Esophagus squamous epithelium (tissue), 5 donors: Measurements from ENCODE around the gene RPRD1A. TPM values are rescaled to one million over a fixed set of nuclear protein-coding genes. Genes with fewer than 3 reads are reported as not detected.
"Not testable (repeated sequence)": the region's sequence is repeated elsewhere in the genome, so short reads cannot be mapped to it uniquely, and the experiment has no call there.

Experiments used
- DNase-seq: peaks from one replicate; lab custom pipeline; 2025; lab: John Stamatoyannopoulos, UW
- H3K27ac ChIP-seq, 4 donors: fragments of 200-600 bp; sonication (generic); one replicate each; pipeline ENCODE4 v1.5.1; 2016 to 2019; ENCODE audit warnings: mild to moderate bottlenecking in 1 of 4
- H3K27me3 ChIP-seq, 4 donors: fragments of 200-600 bp; sonication (generic); 1 replicate in 3 of 4; 2 replicates in 1 of 4; pipeline versions ENCODE4 v1.5.1 to v1.6.0; 2017 to 2021; ENCODE audit warnings: antibody characterized with exemption in 1 of 4
- H3K36me3 ChIP-seq, 3 donors: fragments of 200-600 bp; sonication (generic); one replicate each; pipeline ENCODE4 v1.5.1; 2016 to 2019
- H3K4me1 ChIP-seq, 3 donors: fragments of 200-600 bp; sonication (generic); one replicate each; pipeline ENCODE4 v1.5.1; 2017 to 2019
- H3K4me3 ChIP-seq, 4 donors: fragments of 200-600 bp; sonication (generic); 1 replicate in 3 of 4; 2 replicates in 1 of 4; pipeline ENCODE4 v1.5.1; 2016 to 2019; ENCODE audit warnings: mild to moderate bottlenecking in 2 of 4, moderate library complexity in 1 of 4
- H3K9me3 ChIP-seq, 3 donors: fragments of 200-600 bp; sonication (generic); one replicate each; pipeline ENCODE4 v1.5.1; 2016 to 2019
- CTCF ChIP-seq, 6 experiments: fragments of 450-650 bp in 4 of 6; fragments of 200-600 bp in 2 of 6; sonication (generic) in 2 of 6; IDR thresholded peaks; one replicate each; pipeline ENCODE4 v1.5.1; 2016 to 2019; ENCODE audit warnings: antibody characterized with exemption in 6 of 6, mild to moderate bottlenecking in 4 of 6, moderate library complexity in 4 of 6
- POLR2A ChIP-seq, 4 donors: fragments of 450-650 bp; IDR thresholded peaks; one replicate each; pipeline ENCODE4 v1.6.1; 2017; ENCODE audit warnings: antibody characterized with exemption in 4 of 4, mild to moderate bottlenecking in 4 of 4, moderate library complexity in 3 of 4
- WGBS, 2 donors: methylation state at CpG; one replicate each; pipeline ENCODE4 v1.1.5; 2018; 5-methylcytosine and 5-hydroxymethylcytosine counted together
- intact Hi-C: fragments of 100-400 bp; cut with DNase I; formaldehyde crosslinking; loops from one replicate; pipeline ENCODE4 v1.15.0; 2022
- total RNA-seq, 4 donors: library from RNA; depleted of rRNA; stranded (reverse); fragments of >200 nt; gene quantifications; one replicate each; pipeline ENCODE4 v1.1.0, GENCODE V29; 2016
- donor health status: DM: yes; HTN: yes; CAD: no.

The RPRD1A gene
- total RNA-seq, 4 donors from 2014 or later, result 30.3 to 54.1 (median 51.1) TPM

GRCh38 chr18:36101943-36102342 lies 34.6 kb upstream of the RPRD1A start:
- H3K4me3 ChIP-seq, result no peak overlapping the region
- no peak for DNase-seq
- no peak overlapping the region for H3K27ac ChIP-seq
- intact Hi-C loops, result loop anchor here (5.0 kb wide), 1 partner anchor 180 kb away; no protein-coding TSS in a partner anchor
- peaks cover 0 to 8% (median 0%) of the 10 kb centered on the region in 4 donors for H3K27me3 ChIP-seq
- peaks cover 0 to 14% (median 0%) of the 10 kb centered on the region in 3 donors for H3K9me3 ChIP-seq
- H3K36me3 ChIP-seq, result no peaks in the 10 kb centered on the region
- no peaks in the 10 kb centered on the region for H3K4me1 ChIP-seq
- WGBS, 2 donors, result 66 to 80% methylated on average over 5 to 6 of the region's 7 CpGs
- TF ChIP-seq CTCF (IDR thresholded peaks at IDR 0.05), result no peak
- TF ChIP-seq POLR2A (IDR thresholded peaks at IDR 0.05), result no peak

GRCh38 chr18:36099311-36099710 lies 32.0 kb upstream of the RPRD1A start:
- Histone ChIP-seq H3K4me1 (no peaks in the 10 kb centered on the region), H3K4me3 (no peak overlapping the region), H3K27ac (no peak overlapping the region), H3K27me3 (peaks cover 0 to 8% (median 0%) of the 10 kb centered on the region in 4 donors), H3K36me3 (no peaks in the 10 kb centered on the region), H3K9me3 (peaks cover 0 to 14% (median 0%) of the 10 kb centered on the region in 3 donors)
- DNase-seq, result no peak
- intact Hi-C loops, result no loop called here
- TF ChIP-seq POLR2A (IDR thresholded peaks at IDR 0.05), result no peak
- no peak for TF ChIP-seq CTCF (IDR thresholded peaks at IDR 0.05)

- intact Hi-C loops, result no loop called here
- DNase-seq, result no peak
- TF ChIP-seq CTCF (IDR thresholded peaks at IDR 0.05), result no peak
- TF ChIP-seq POLR2A (IDR thresholded peaks at IDR 0.05), result no peak
Measured at GRCh38 chr18:36096955-36097354, 29.6 kb upstream of the RPRD1A start.

GRCh38 chr18:36095936-36096519 lies 28.7 kb upstream of the RPRD1A start:
- Histone ChIP-seq H3K4me1 (no peaks in the 10 kb centered on the region), H3K4me3 (no peak overlapping the region), H3K27me3 (peaks cover 0 to under 1% (median 0%) of the 10 kb centered on the region in 4 donors), H3K9me3 (no peaks in the 10 kb centered on the region), H3K27ac (no peak overlapping the region), H3K36me3 (no peaks in the 10 kb centered on the region)
- TF ChIP-seq POLR2A (IDR thresholded peaks at IDR 0.05) (no peak), CTCF (IDR thresholded peaks at IDR 0.05) (peak in 5 of 6 experiments; percentile 53 to 77 (median 59))
- 8 to 15% methylated on average over 1 of the region's 1 CpG for WGBS, 2 donors
- no peak for DNase-seq
- intact Hi-C loops, result no loop called here

More at GRCh38 chr18:36096955-36097354, 29.6 kb upstream of the RPRD1A start:
- Histone ChIP-seq H3K36me3 (no peaks in the 10 kb centered on the region), H3K4me3 (no peak overlapping the region), H3K9me3 (peaks cover 0 to 6% (median 0%) of the 10 kb centered on the region in 3 donors), H3K27ac (no peak overlapping the region), H3K4me1 (no peaks in the 10 kb centered on the region), H3K27me3 (peaks cover 0 to 8% (median 0%) of the 10 kb centered on the region in 4 donors)

GRCh38 chr18:36094431-36094830 lies 27.1 kb upstream of the RPRD1A start:
- WGBS, 2 donors, result 25 to 56% methylated on average over 2 to 3 of the region's 3 CpGs
- Histone ChIP-seq H3K36me3 (no peaks in the 10 kb centered on the region), H3K4me3 (no peak overlapping the region), H3K27ac (no peak overlapping the region), H3K27me3 (no peaks in the 10 kb centered on the region), H3K4me1 (no peaks in the 10 kb centered on the region), H3K9me3 (no peaks in the 10 kb centered on the region)
- no peak for DNase-seq
- intact Hi-C loops, result no loop called here
- TF ChIP-seq CTCF (IDR thresholded peaks at IDR 0.05) (no peak), POLR2A (IDR thresholded peaks at IDR 0.05) (no peak)

GRCh38 chr18:36092116-36092515 lies 24.8 kb upstream of the RPRD1A start:
- H3K4me3 ChIP-seq, H3K4me1 ChIP-seq, H3K36me3 ChIP-seq, DNase-seq, H3K9me3 ChIP-seq, H3K27ac ChIP-seq, H3K27me3 ChIP-seq, intact Hi-C loops: not testable (repeated sequence)
- WGBS, 2 donors, result 58 to 74% methylated on average over 5 of the region's 5 CpGs
